Measurements from ENCODE around the gene FRAS1.
"Not testable (repeated sequence)": the region's sequence is repeated elsewhere in the genome, so short reads cannot be mapped to it uniquely, and the experiment has no call there.

GRCh38 chr4:78506260-78506659 lies 449.1 kb downstream of the FRAS1 start:
- TF ChIP-seq CTCF, POLR2A, EP300, POLR2AphosphoS5 (IDR thresholded peaks at IDR 0.05): not testable (repeated sequence)
